ENCODE data around the gene FBXW5. TPM values are rescaled to one million over a fixed set of nuclear protein-coding genes. Genes with fewer than 3 reads are reported as not detected.

FBXW5 gene
- total RNA-seq, 2 donors from 2014 or later: 162 to 174 TPM

DNA sequence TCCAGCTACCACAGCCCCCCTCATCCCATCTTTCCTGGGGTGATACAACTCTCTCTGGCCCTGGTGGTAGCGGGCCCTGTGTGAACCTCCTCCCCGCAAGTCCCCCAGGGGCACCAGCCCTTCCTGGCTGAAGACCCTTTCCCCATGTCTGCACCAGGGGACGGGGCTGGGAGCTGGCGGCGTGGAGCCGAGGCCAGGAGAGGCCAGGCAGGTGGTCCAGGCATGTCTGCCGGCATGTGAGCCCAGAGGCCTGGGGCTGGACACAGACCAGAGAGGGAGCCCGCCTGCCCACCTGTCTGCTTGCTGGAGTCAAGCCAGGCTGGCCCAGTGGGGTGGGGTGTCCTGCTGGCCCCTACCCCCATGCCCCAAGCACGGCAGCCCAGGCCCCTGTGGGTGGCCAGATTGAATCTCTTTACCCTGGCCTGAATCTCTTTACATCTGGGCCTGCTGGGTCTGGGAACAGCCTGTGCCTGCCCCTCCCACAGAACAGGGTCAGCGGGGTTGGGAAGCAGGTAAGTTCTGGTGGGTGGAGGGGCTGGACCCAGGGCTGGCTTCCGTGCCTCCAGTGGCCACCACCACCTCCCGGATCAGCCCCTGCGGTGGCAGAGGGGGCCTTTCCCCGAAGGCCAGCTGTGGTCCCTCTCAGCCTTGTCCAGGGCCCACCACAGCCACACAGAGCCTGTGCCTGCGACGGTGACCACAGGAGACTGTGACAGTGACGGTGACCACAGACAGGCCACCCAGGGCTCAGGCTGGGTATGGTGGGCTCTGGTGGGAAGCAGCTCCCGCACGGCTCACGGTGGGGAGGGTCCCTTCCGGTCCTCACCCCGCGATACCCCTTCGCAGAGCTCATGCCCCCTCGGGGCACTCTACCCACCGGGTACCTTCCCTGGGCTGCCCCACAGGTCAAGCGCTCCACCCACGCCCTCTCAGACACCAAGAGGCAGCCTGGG lies 14.6 kb upstream of the FBXW5 start:
- no peak overlapping the region for H3K27ac ChIP-seq
- no peak overlapping the region for H3K4me3 ChIP-seq
- no peak for TF ChIP-seq CTCF (IDR thresholded peaks at IDR 0.05)
- intact Hi-C loops (cut with DNase I): no loop called here
- no peaks in the 10 kb centered on the region for H3K36me3 ChIP-seq
- H3K9me3 ChIP-seq: no peaks in the 10 kb centered on the region
- H3K27me3 ChIP-seq: no peaks in the 10 kb centered on the region
- H3K4me1 ChIP-seq: no peaks in the 10 kb centered on the region
- no peak overlapping the region for H3K9ac ChIP-seq (ENCODE audit: low read depth in 2 of 2, low read length in 2 of 2)
- no peak for DNase-seq

GRCh38 chr9:136958473-136958872 lies 13.9 kb upstream of the FBXW5 start:
- no peak overlapping the region for H3K27ac ChIP-seq
- no peaks in the 10 kb centered on the region for H3K9me3 ChIP-seq
- no peak for TF ChIP-seq CTCF (IDR thresholded peaks at IDR 0.05)
- no peak overlapping the region for H3K9ac ChIP-seq (ENCODE audit: low read depth in 2 of 2, low read length in 2 of 2)
- intact Hi-C loops (cut with DNase I): no loop called here
- no peaks in the 10 kb centered on the region for H3K36me3 ChIP-seq
- H3K27me3 ChIP-seq: no peaks in the 10 kb centered on the region
- DNase-seq: no peak
- no peaks in the 10 kb centered on the region for H3K4me1 ChIP-seq
- H3K4me3 ChIP-seq: no peak overlapping the region

- Histone ChIP-seq H3K4me3 (no peak overlapping the region), H3K9ac (ENCODE audit: low read depth in 2 of 2, low read length in 2 of 2) (no peak overlapping the region), H3K4me1 (no peaks in the 10 kb centered on the region), H3K27ac (no peak overlapping the region), H3K36me3 (no peaks in the 10 kb centered on the region), H3K27me3 (no peaks in the 10 kb centered on the region), H3K9me3 (no peaks in the 10 kb centered on the region)
- intact Hi-C loops (cut with DNase I): no loop called here
- no peak for TF ChIP-seq CTCF (IDR thresholded peaks at IDR 0.05)
- no peak for DNase-seq
These were observed 13.4 kb upstream of the FBXW5 start for GRCh38 chr9:136957901-136958300.

DNA sequence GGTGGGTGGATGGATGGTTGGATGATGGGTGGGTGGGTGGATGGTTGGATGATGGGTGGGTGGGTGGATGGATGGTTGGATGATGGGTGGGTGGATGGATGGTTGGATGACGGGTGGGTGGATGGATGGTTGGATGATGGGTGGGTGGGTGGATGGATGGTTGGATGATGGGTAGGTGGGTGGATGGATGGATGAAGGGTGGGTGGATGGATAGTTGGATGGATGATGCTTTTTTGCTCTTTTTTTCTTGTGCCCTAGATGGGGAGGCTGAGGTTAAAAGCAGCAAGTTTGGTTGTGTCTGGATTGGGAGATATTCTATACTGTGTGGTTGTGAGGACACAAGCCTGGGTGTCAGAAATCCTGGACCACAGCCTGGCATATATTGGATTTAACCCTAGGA lies 12.9 kb upstream of the FBXW5 start:
- H3K4me3 ChIP-seq: no peak overlapping the region
- no peaks in the 10 kb centered on the region for H3K36me3 ChIP-seq
- intact Hi-C loops (cut with DNase I): no loop called here
- TF ChIP-seq CTCF (IDR thresholded peaks at IDR 0.05): no peak
- no peaks in the 10 kb centered on the region for H3K4me1 ChIP-seq
- no peak overlapping the region for H3K27ac ChIP-seq
- no peaks in the 10 kb centered on the region for H3K9me3 ChIP-seq
- no peaks in the 10 kb centered on the region for H3K27me3 ChIP-seq
- DNase-seq: no peak
- no peak overlapping the region for H3K9ac ChIP-seq (ENCODE audit: low read depth in 2 of 2, low read length in 2 of 2)

- no peak overlapping the region for H3K27ac ChIP-seq
- H3K36me3 ChIP-seq: no peaks in the 10 kb centered on the region
- no peak overlapping the region for H3K4me3 ChIP-seq
- H3K4me1 ChIP-seq: peaks cover under 1% of the 10 kb centered on the region
- intact Hi-C loops (cut with DNase I): no loop called here
- no peaks in the 10 kb centered on the region for H3K27me3 ChIP-seq
- H3K9me3 ChIP-seq: no peaks in the 10 kb centered on the region
- DNase-seq: no peak
- H3K9ac ChIP-seq (ENCODE audit: low read depth in 2 of 2, low read length in 2 of 2): no peak overlapping the region
- no peak for TF ChIP-seq CTCF (IDR thresholded peaks at IDR 0.05)
These were observed 12.1 kb upstream of the FBXW5 start for GRCh38 chr9:136956604-136957003.
